ENCODE data around the gene KRT85.

The KRT85 gene

GRCh38 chr12:52321418-52321817, 45.9 kb downstream of the KRT85 start:
- H2BK120ac ChIP-seq (ENCODE audit: low read depth, low read length): no peak overlapping the region
- no peaks in the 10 kb centered on the region for H3K27me3 ChIP-seq (ENCODE audit: insufficient read depth, low read length, poor library complexity)
- H2BK15ac ChIP-seq (replicated peaks; ENCODE audit: low read depth): no peak overlapping the region
- no peak overlapping the region for H3K9ac ChIP-seq (ENCODE audit: low read length)
- no peak overlapping the region for H3K23ac ChIP-seq (ENCODE audit: low read length)
- no peaks in the 10 kb centered on the region for H3K4me1 ChIP-seq (ENCODE audit: control insufficient read depth, low read depth, low read length)
- no peak overlapping the region for H3K4ac ChIP-seq (ENCODE audit: low read depth, low read length)
- H3K79me1 ChIP-seq (ENCODE audit: low read length): no peaks in the 10 kb centered on the region
- no peak overlapping the region for H4K5ac ChIP-seq (ENCODE audit: low read length)
- WGBS (ENCODE audit: extremely low coverage, insufficient coverage, low lambda C conversion rate): no CpG with 5 or more reads among the region's 4 CpGs
- H3K4me2 ChIP-seq (ENCODE audit: low read length): no peak overlapping the region
- no peak overlapping the region for H3K27ac ChIP-seq (ENCODE audit: low read depth, low read length)
- H2AK5ac ChIP-seq (ENCODE audit: low read length): no peak overlapping the region
- no peak overlapping the region for H3K56ac ChIP-seq (ENCODE audit: low read length)
- H4K8ac ChIP-seq (ENCODE audit: low read depth, low read length): no peak overlapping the region
- H3K79me2 ChIP-seq (ENCODE audit: control insufficient read depth, insufficient read depth, low read length): no peaks in the 10 kb centered on the region
- H2BK5ac ChIP-seq (ENCODE audit: low read length): no peak overlapping the region
- no peaks in the 10 kb centered on the region for H3K36me3 ChIP-seq (ENCODE audit: control insufficient read depth, insufficient read depth, low read length)
- H3K4me3 ChIP-seq (ENCODE audit: low read length): no peak overlapping the region
- no peak overlapping the region for H3K18ac ChIP-seq (ENCODE audit: low read length)
- no peak for DNase-seq

DNA sequence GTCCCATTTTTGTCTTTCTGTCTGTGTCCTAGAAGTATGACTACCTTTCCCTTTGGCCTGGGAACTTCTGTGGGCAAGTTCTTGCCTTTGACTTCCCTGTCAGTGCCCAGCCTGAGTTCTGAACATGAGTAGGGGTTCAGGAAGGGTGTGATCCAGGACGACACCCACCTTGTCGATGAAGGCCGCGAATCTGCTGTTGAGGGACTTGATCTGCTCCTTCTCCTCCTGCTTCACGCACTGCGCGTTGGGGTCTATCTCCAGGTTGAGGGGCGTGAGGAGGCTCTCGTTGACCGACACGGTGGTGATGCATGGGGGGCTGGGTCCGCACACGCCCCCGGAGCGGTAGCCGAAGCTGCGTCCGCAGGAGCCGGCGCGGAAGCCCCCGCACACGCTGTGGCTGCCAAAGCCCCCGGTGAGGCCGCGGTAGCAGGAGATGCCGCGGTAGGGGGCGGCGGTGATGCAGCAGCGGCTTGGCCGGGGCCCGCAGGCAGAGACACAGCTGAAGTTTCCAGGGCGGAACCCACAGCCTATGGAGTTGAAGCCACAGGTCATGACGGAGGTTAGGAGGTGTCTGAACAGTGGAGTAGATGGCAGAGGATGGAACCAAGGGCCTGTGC, 46.4 kb downstream of the KRT85 start, which contains the start of gene KRT83:
TSS of gene KRT83 (minus strand) at position 615 of the 617 bp plus-strand sequence. CDS start at position 552, 63 bp downstream.
- no peak within 1 kb of the TSS for H3K27ac ChIP-seq (ENCODE audit: low read depth, low read length)
- no peaks in the 10 kb centered on the region for H3K4me1 ChIP-seq (ENCODE audit: control insufficient read depth, low read depth, low read length)
- DNase-seq: no peak
- H2AK5ac ChIP-seq (ENCODE audit: low read length): no peak within 1 kb of the TSS
- H3K4me2 ChIP-seq (ENCODE audit: low read length): no peak within 1 kb of the TSS
- H2BK5ac ChIP-seq (ENCODE audit: low read length): no peak within 1 kb of the TSS
- H4K8ac ChIP-seq (ENCODE audit: low read depth, low read length): no peak within 1 kb of the TSS
- H3K79me1 ChIP-seq (ENCODE audit: low read length): no peaks in the 10 kb centered on the region
- H3K23ac ChIP-seq (ENCODE audit: low read length): no peak within 1 kb of the TSS
- no peaks in the 10 kb centered on the region for H3K36me3 ChIP-seq (ENCODE audit: control insufficient read depth, insufficient read depth, low read length)
- H3K4ac ChIP-seq (ENCODE audit: low read depth, low read length): no peak within 1 kb of the TSS
- H2BK120ac ChIP-seq (ENCODE audit: low read depth, low read length): no peak within 1 kb of the TSS
- no peaks in the 10 kb centered on the region for H3K27me3 ChIP-seq (ENCODE audit: insufficient read depth, low read length, poor library complexity)
- WGBS (ENCODE audit: extremely low coverage, insufficient coverage, low lambda C conversion rate): no CpG with 5 or more reads among the region's 35 CpGs
- no peak within 1 kb of the TSS for H3K56ac ChIP-seq (ENCODE audit: low read length)
- no peaks in the 10 kb centered on the region for H3K79me2 ChIP-seq (ENCODE audit: control insufficient read depth, insufficient read depth, low read length)
- no peak within 1 kb of the TSS for H3K4me3 ChIP-seq (ENCODE audit: low read length)
- no peak within 1 kb of the TSS for H3K18ac ChIP-seq (ENCODE audit: low read length)
- H4K5ac ChIP-seq (ENCODE audit: low read length): no peak within 1 kb of the TSS
- no peak within 1 kb of the TSS for H2BK15ac ChIP-seq (replicated peaks; ENCODE audit: low read depth)
- no peak within 1 kb of the TSS for H3K9ac ChIP-seq (ENCODE audit: low read length)

DNA sequence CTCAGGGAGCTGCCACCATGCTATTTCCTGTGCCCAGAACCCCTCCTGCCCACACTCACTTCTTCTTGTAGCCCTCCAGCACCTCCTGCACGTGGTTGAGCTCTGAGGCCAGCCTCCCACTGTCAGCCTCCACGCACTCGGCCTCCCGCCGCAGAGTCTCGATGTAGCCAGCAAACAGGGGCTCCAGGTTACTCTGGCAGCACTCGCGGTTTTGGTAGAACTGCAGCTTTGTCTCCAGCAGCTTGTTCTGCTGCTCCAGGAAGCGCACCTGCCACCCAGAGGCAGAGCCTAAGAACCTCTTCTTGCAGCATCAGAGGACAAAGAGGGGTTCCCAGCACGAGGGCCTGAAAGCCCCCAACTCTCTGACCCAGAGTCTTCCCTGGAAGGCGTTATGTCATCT, 48.2 kb downstream of the KRT85 start:
- Histone ChIP-seq H3K18ac (ENCODE audit: low read length) (no peak overlapping the region), H3K27me3 (ENCODE audit: insufficient read depth, low read length, poor library complexity) (no peaks in the 10 kb centered on the region), H3K4me2 (ENCODE audit: low read length) (no peak overlapping the region), H3K56ac (ENCODE audit: low read length) (no peak overlapping the region), H2BK5ac (ENCODE audit: low read length) (no peak overlapping the region), H3K4ac (ENCODE audit: low read depth, low read length) (no peak overlapping the region), H2BK120ac (ENCODE audit: low read depth, low read length) (no peak overlapping the region), H3K27ac (ENCODE audit: low read depth, low read length) (no peak overlapping the region), H3K9ac (ENCODE audit: low read length) (no peak overlapping the region), H3K23ac (ENCODE audit: low read length) (no peak overlapping the region), H3K4me3 (ENCODE audit: low read length) (no peak overlapping the region), H2BK15ac (replicated peaks; ENCODE audit: low read depth) (no peak overlapping the region), H3K79me1 (ENCODE audit: low read length) (no peaks in the 10 kb centered on the region), H4K5ac (ENCODE audit: low read length) (no peak overlapping the region), H4K8ac (ENCODE audit: low read depth, low read length) (no peak overlapping the region), H3K4me1 (ENCODE audit: control insufficient read depth, low read depth, low read length) (no peaks in the 10 kb centered on the region), H3K36me3 (ENCODE audit: control insufficient read depth, insufficient read depth, low read length) (no peaks in the 10 kb centered on the region), H3K79me2 (ENCODE audit: control insufficient read depth, insufficient read depth, low read length) (no peaks in the 10 kb centered on the region), H2AK5ac (ENCODE audit: low read length) (no peak overlapping the region)
- no CpG with 5 or more reads among the region's 11 CpGs for WGBS (ENCODE audit: extremely low coverage, insufficient coverage, low lambda C conversion rate)
- peak; percentile 25 for DNase-seq

- H3K23ac ChIP-seq (ENCODE audit: low read length): no peak overlapping the region
- no peak overlapping the region for H3K56ac ChIP-seq (ENCODE audit: low read length)
- no peak for DNase-seq
- no peak overlapping the region for H3K18ac ChIP-seq (ENCODE audit: low read length)
- no peaks in the 10 kb centered on the region for H3K36me3 ChIP-seq (ENCODE audit: control insufficient read depth, insufficient read depth, low read length)
- H3K27me3 ChIP-seq (ENCODE audit: insufficient read depth, low read length, poor library complexity): no peaks in the 10 kb centered on the region
- no peak overlapping the region for H2BK15ac ChIP-seq (replicated peaks; ENCODE audit: low read depth)
- H4K8ac ChIP-seq (ENCODE audit: low read depth, low read length): no peak overlapping the region
- no peak overlapping the region for H4K5ac ChIP-seq (ENCODE audit: low read length)
- H3K4me2 ChIP-seq (ENCODE audit: low read length): no peak overlapping the region
- WGBS (ENCODE audit: extremely low coverage, insufficient coverage, low lambda C conversion rate): no CpG with 5 or more reads among the region's 11 CpGs
- H2BK5ac ChIP-seq (ENCODE audit: low read length): no peak overlapping the region
- H3K79me1 ChIP-seq (ENCODE audit: low read length): no peaks in the 10 kb centered on the region
- no peak overlapping the region for H2AK5ac ChIP-seq (ENCODE audit: low read length)
- H2BK120ac ChIP-seq (ENCODE audit: low read depth, low read length): no peak overlapping the region
- H3K9ac ChIP-seq (ENCODE audit: low read length): no peak overlapping the region
- no peaks in the 10 kb centered on the region for H3K79me2 ChIP-seq (ENCODE audit: control insufficient read depth, insufficient read depth, low read length)
- H3K4me3 ChIP-seq (ENCODE audit: low read length): no peak overlapping the region
- H3K4me1 ChIP-seq (ENCODE audit: control insufficient read depth, low read depth, low read length): no peaks in the 10 kb centered on the region
- H3K4ac ChIP-seq (ENCODE audit: low read depth, low read length): no peak overlapping the region
- no peak overlapping the region for H3K27ac ChIP-seq (ENCODE audit: low read depth, low read length)
Measured at GRCh38 chr12:52318241-52318990, 48.9 kb downstream of the KRT85 start.

DNA sequence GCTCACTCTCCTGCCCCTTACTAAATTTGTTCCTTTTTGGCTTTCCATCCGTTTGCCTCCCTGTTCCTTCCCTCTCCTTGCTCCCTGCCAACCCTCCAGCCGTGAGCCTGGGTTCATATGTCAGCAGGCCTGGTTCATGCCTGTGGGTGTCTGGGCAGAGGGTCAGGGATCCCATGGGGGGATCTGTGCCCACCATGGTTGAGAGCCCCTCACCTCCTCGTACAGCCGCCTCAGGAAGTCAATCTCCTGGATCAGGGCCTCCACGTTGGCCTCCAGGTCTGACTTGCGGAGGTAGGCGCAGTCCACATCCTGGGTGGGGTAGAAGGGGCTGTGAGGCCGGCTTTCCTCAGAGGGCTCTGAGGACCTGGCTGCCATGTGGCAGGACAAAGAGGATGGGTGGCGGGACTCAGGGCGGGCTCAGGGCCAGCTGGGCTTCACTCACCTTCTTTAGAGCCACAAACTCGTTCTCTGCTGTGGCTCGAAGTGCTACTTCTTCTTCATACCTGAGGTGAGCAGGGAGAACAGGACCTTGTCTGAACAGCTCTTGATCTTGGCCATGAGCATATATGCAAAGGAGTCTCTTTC, 49.7 kb downstream of the KRT85 start:
- no CpG with 5 or more reads among the region's 12 CpGs for WGBS (ENCODE audit: extremely low coverage, insufficient coverage, low lambda C conversion rate)
- Histone ChIP-seq H3K27ac (ENCODE audit: low read depth, low read length) (no peak overlapping the region), H3K56ac (ENCODE audit: low read length) (no peak overlapping the region), H3K23ac (ENCODE audit: low read length) (no peak overlapping the region), H3K4me3 (ENCODE audit: low read length) (no peak overlapping the region), H3K36me3 (ENCODE audit: control insufficient read depth, insufficient read depth, low read length) (no peaks in the 10 kb centered on the region), H3K4me1 (ENCODE audit: control insufficient read depth, low read depth, low read length) (no peaks in the 10 kb centered on the region), H4K5ac (ENCODE audit: low read length) (no peak overlapping the region), H2BK5ac (ENCODE audit: low read length) (no peak overlapping the region), H3K9ac (ENCODE audit: low read length) (no peak overlapping the region), H4K8ac (ENCODE audit: low read depth, low read length) (no peak overlapping the region), H3K27me3 (ENCODE audit: insufficient read depth, low read length, poor library complexity) (no peaks in the 10 kb centered on the region), H3K4me2 (ENCODE audit: low read length) (no peak overlapping the region), H3K4ac (ENCODE audit: low read depth, low read length) (no peak overlapping the region), H2BK15ac (replicated peaks; ENCODE audit: low read depth) (no peak overlapping the region), H3K79me1 (ENCODE audit: low read length) (no peaks in the 10 kb centered on the region), H3K79me2 (ENCODE audit: control insufficient read depth, insufficient read depth, low read length) (no peaks in the 10 kb centered on the region), H2AK5ac (ENCODE audit: low read length) (no peak overlapping the region), H3K18ac (ENCODE audit: low read length) (no peak overlapping the region), H2BK120ac (ENCODE audit: low read depth, low read length) (no peak overlapping the region)
- no peak for DNase-seq
